COLO668 (cell line): ENCODE measurements around the gene VCL.
"Not testable (repeated sequence)": the region's sequence is repeated elsewhere in the genome, so short reads cannot be mapped to it uniquely, and the experiment has no call there.

Source experiments
- DNase-seq: peaks from one replicate; lab custom pipeline; 2025; ENCODE audit not compliant: unreplicated experiment; lab: John Stamatoyannopoulos, UW

Gene VCL

DNA sequence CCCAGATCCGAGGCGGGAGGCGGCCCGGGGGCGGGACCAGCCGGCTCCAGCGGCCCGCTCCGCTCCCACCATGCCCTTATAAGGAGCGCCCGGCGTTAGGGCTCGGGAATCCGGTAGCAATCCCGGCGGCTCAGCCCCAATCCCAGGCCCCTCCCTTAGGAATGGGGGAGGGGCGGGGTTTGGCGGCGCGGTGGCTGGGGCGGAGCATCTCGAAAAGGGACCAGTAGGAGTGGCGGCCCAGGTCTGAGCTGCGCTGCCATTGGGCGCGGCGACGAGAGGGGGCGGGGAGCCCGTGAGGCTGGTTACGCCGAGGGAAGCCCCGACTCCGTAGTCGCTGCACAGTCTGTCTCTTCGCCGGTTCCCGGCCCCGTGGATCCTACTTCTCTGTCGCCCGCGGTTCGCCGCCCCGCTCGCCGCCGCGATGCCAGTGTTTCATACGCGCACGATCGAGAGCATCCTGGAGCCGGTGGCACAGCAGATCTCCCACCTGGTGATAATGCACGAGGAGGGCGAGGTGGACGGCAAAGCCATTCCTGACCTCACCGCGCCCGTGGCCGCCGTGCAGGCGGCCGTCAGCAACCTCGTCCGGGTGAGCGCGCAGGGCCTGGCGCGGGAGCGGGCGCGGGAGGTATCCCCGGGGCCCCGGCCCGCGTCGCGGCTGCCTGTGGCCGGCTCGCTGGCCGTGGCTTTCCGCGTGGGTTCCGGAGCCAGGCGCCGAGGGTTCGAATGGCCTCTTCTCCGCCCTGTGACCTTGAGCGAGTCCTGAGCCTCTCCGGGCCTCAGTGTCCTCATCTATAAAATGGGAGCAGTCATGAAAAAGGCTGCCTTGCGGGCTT, at the start of gene VCL:
TSS of gene VCL (plus strand) at position 330 of the 836 bp plus-strand sequence. CDS start at position 422, 92 bp downstream.
- peak; percentile 95 for DNase-seq

DNA sequence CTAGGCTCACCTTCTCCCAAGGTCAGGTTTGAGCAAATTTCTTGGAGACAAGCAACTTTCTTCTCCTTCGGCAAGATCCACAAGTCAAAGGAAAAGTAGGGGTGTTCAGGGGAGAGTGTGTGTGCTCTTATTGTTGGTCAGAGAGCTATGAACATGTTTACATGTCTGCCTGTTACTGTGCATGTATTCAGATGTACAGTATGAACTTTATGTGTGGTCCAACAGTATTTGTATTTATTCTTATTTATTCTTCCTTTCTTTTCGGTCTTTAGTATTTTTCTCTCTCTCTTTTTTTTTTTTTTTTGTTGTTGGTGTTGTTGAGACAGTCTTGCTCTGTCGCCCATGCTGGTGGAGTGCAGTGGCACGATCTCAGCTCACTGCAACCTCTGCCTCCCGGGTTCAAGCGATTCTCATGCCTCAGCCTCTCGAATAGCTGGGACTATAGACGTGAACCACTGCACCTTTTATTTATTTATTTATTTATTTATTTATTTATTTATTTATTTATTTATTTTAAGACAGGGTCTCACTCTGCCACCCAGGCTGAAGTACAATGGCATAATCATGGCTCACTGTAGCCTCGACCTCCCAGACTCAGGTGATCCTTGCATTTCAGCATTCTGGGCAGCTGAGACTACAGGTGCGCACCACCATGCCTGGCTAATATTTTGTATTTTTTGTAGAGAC, 48.8 kb upstream of the VCL start:
- DNase-seq = no peak

- DNase-seq = no peak
Observed at GRCh38 chr10:73950155-73950948, 47.6 kb upstream of the VCL start.

- DNase-seq = no peak
Observed at GRCh38 chr10:73953665-73954064, 44.3 kb upstream of the VCL start.

- no peak for DNase-seq
Observed at GRCh38 chr10:73954737-73955136, 43.2 kb upstream of the VCL start.

DNA sequence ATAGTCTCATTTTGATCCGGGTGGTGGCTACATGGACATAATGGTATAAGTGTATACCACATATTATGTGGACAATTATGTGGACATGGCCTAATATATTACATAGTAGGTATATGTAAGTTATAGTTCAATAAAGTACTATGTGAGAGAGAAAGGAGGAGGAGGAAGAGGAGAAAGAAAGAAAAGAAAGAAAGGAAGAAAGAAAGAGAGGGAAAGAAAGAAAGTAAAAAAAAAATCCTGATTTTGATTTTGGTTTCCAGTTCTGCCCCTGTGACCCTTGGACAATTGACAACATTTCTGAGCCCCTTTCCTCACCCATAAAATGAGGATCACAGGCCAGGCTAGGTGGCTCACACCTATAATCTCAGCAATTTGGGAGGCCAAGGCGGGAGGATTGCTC, 42.2 kb upstream of the VCL start:
- no peak for DNase-seq

DNA sequence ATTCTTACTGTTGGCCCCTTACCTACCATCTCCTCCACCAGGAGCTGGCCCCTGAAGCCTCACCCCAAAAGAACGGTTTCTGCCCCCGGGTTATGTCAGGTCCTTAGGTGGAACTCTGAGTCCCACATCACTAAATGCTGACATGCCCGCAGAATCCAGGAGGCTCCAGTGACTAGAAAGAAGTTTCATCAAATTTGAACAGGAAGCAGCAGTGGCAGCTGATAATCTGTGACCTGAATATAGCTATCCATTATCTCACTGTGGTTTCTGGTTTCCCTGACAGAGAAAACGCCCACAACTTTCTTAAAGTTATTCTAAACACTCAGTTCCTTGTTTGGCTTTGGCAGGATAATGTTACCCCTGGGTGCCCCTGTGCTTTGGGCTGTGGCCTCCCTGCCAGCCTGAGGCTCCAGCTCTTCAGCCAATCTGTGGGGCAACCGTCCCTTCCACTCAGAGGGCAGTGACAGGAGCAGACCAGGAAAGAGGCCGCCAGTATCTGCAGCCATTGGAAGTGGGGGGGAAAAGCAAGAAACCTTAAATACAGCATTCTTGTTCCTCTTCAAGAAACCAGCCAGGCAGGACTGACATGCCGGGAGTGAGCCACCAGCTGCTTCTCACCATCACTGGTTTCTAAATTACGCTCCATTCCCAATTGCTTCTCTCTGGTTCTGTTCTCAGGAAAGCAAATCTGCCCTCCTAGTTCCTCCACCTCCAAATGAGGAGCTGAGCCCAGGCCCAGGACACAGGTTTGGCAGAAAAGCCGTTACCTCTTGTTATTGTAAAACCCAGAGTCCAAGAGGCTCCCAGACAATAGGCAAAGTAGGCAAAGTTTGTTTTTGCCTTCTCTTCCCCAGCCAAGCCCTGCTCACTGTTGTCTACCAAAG, 41.2 kb upstream of the VCL start:
- DNase-seq = no peak

DNA sequence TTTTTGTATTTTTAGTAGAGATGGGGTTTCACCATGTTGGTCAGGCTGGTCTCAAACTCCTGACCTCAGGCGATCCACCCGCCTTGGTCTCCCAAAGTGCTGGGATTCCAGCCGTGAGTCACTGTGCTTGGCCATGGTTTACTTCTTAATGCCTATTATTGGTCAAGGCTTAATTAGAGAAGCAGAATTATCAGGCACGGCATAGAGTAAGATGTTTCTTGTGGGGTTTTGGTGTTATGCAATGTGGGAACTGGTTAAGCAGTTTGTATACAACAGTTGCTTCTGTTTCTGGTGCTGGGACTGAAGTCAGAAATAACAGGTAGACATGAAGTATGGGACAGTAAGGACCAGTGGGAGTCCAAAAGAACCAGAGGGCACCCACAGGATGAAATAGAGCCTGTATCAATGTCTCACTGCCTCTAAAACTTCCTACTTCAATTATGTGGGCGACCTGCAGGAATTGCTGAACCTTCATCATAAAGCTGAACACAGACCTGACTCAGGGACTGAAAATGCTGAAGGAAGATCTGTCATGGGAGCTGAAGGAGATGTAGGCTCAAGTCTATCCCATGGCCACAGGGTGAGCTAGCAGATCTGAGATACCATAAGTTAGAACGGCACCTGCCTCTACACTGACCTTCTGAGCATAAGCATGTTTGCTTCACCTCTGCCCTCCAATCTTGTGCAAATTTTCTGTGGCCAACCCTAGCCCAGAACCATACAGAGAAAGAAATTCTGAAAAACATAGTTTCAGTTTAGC, 38.3 kb upstream of the VCL start:
- no peak for DNase-seq

GRCh38 chr10:73962386-73962785, 35.5 kb upstream of the VCL start:
- DNase-seq = no peak

DNA sequence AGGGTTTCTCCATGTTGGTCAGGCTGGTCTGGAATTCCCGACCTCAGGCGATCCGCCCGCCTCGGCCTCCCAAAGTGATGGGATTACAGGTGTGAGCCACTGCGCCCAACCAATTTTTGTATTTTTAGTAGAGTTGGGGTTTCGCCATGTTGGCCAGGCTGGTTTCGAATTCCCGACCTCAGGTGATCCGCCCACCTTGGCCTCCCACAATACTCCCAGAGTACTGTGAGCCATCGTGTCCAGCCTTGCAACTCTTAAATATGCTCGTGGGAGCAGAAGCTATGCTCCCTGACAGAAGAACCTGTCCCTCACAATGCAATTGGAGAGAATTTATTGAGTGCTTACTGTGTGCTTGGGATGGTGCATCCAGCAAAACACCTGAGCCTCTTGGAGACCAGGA, 34.4 kb upstream of the VCL start:
- DNase-seq = not testable (repeated sequence)

GRCh38 chr10:73964743-73965142, 33.2 kb upstream of the VCL start:
- DNase-seq = no peak

GRCh38 chr10:73965267-73965889, 32.5 kb upstream of the VCL start:
- not testable (repeated sequence) for DNase-seq

- DNase-seq = no peak
Observed at GRCh38 chr10:73965890-73966768, 31.8 kb upstream of the VCL start.

- no peak for DNase-seq
Observed at GRCh38 chr10:73967022-73967429, 30.9 kb upstream of the VCL start.

DNA sequence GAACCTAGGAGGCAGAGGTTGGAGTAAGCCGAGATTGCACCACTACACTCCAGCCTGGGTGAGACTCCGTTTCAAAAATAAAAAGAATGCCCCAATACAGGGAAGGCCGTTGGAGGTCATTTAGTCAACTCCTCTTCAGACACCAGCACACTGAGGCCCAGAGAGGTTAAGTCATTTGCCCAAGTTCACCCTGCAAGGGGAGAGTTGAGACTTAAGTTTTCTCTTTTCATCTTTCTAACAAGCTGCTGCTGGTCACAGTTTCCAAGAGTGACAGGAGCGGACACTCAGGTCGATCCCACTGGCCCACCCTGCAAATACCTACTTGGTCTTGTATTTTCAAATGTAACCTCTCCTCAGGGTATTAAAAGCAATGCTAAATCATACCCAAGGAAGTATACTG, 30.4 kb upstream of the VCL start:
- DNase-seq = no peak

- no peak for DNase-seq
Observed at GRCh38 chr10:73968098-73968521, 29.8 kb upstream of the VCL start.

GRCh38 chr10:73969224-73969841, 28.6 kb upstream of the VCL start:
- DNase-seq = no peak

DNA sequence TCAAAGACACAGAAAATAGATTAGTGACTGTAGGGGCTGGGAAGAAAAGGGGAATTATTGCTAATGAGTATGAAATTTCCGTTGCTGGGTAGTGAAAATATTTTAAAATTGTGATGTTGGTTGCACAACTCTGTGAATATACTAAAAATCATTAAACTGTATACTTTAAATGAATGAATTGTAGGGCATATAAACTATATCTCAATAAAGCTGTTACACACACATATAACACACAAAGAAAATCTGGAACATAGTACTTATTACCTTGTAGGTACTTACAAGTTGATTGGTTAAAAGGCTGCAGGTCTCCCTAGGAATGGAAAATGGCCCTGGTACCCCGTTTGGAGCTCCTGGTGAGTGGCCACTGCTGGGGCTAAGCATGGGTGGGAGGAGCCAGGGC, 27.1 kb upstream of the VCL start:
- no peak for DNase-seq
